Neural progenitor cell (in vitro differentiated cells): ENCODE measurements around the gene SEMA6B.

ENCODE experiments used
- EZH2 ChIP-seq: fragments of 200-600 bp; sonication (generic); IDR thresholded peaks from 2 replicates; pipeline ENCODE4 v1.6.1; 2017; ENCODE audit warnings: antibody characterized with exemption, mild to moderate bottlenecking, moderate library complexity
- EZH2phosphoT487 ChIP-seq: fragments of 200-600 bp; sonication (generic); IDR thresholded peaks from 2 replicates; pipeline ENCODE4 v1.6.1; 2017; ENCODE audit warnings: antibody characterized with exemption
- TF ChIP-seq, protein P1 (sequence below): fragments of 200-600 bp; sonication (generic); IDR thresholded peaks from 2 replicates; pipeline ENCODE4 v1.5.1; 2017; ENCODE audit warnings: antibody characterized with exemption, mild to moderate bottlenecking

DNA sequence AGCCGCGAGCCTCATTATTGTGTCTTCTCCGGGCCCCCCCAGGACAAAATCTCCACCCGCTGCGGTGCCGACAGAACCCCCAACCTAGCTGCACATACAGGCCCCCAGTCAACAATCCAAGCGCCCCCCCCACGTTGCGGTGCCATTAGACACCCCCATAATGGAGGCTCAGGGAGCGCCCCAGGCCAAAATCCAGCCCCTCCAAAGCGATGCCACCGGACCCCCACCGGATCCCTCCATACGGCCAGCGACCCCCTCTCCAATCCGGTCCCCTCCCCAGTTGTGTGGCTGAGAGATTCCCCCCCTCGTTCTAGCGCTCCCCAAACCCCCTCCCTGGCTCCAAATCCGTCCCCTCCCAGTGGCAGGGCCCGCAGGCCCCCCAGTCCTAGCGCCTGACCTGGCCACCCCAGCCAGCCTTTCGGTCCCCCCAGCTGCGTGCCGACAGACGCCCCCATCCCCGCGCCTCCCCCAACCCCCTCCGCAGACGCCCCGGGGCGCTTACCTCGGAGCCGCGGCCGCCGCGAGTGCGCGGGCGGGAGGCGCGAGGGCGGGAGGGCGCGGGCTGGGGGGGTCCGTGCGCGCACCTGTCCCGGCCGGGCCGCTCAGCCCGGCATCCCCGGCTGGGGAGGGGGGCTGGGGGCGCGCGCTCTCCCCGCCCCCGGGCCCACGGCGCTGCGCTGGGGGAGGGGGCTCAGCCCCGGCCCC is 21.6 kb upstream of the SEMA6B start:
- TF ChIP-seq, protein P1, sequence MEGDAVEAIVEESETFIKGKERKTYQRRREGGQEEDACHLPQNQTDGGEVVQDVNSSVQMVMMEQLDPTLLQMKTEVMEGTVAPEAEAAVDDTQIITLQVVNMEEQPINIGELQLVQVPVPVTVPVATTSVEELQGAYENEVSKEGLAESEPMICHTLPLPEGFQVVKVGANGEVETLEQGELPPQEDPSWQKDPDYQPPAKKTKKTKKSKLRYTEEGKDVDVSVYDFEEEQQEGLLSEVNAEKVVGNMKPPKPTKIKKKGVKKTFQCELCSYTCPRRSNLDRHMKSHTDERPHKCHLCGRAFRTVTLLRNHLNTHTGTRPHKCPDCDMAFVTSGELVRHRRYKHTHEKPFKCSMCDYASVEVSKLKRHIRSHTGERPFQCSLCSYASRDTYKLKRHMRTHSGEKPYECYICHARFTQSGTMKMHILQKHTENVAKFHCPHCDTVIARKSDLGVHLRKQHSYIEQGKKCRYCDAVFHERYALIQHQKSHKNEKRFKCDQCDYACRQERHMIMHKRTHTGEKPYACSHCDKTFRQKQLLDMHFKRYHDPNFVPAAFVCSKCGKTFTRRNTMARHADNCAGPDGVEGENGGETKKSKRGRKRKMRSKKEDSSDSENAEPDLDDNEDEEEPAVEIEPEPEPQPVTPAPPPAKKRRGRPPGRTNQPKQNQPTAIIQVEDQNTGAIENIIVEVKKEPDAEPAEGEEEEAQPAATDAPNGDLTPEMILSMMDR, result no peak
- TF ChIP-seq EZH2 (no peak), EZH2phosphoT487 (no peak)
